ENCODE data around the gene HDLBP.

Gene HDLBP

GRCh38 chr2:241232736-241233575 is 82.5 kb downstream of the HDLBP start:
- Histone ChIP-seq H3K4me3 (ENCODE audit: low read depth in 1 of 2, low read length in 2 of 2) (no peak overlapping the region), H3K9me3 (ENCODE audit: low read length) (no peaks in the 10 kb centered on the region), H3K4me1 (ENCODE audit: insufficient read depth, low read length) (no peaks in the 10 kb centered on the region), H3K36me3 (ENCODE audit: insufficient read depth, low read length) (peaks cover 87% of the 10 kb centered on the region), H3K27ac (ENCODE audit: low read depth, low read length) (no peak overlapping the region), H3K9ac (ENCODE audit: low read length) (no peak overlapping the region), H3K27me3 (ENCODE audit: control insufficient read depth in 1 of 2, insufficient read depth in 2 of 2, low read length in 2 of 2) (no peaks in the 10 kb centered on the region)

DNA sequence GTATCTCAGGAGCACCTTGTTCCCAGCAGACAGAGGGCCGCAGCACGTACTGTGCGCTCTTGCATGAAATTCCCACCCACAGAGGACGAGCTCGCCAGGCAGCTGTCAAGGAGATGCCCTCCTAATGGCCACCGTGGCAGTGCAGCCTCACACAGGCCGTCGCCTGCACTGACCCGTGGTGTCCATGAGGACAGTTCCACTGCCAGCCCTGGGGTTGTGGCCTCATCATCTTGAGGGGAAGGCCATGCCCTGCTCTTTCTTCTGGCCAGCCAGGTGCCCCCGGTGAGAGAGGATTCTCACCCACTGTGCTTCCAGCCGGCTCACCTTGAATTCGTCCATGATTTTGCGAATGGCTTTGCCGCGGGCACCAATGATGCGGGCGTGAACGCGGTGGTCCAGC is 85.0 kb downstream of the HDLBP start:
- Histone ChIP-seq H3K9ac (ENCODE audit: low read length) (no peak overlapping the region), H3K9me3 (ENCODE audit: low read length) (no peaks in the 10 kb centered on the region), H3K27me3 (ENCODE audit: control insufficient read depth in 1 of 2, insufficient read depth in 2 of 2, low read length in 2 of 2) (no peaks in the 10 kb centered on the region), H3K4me1 (ENCODE audit: insufficient read depth, low read length) (no peaks in the 10 kb centered on the region), H3K4me3 (ENCODE audit: low read depth in 1 of 2, low read length in 2 of 2) (no peak overlapping the region), H3K27ac (ENCODE audit: low read depth, low read length) (no peak overlapping the region), H3K36me3 (ENCODE audit: insufficient read depth, low read length) (peaks cover 74% of the 10 kb centered on the region)

DNA sequence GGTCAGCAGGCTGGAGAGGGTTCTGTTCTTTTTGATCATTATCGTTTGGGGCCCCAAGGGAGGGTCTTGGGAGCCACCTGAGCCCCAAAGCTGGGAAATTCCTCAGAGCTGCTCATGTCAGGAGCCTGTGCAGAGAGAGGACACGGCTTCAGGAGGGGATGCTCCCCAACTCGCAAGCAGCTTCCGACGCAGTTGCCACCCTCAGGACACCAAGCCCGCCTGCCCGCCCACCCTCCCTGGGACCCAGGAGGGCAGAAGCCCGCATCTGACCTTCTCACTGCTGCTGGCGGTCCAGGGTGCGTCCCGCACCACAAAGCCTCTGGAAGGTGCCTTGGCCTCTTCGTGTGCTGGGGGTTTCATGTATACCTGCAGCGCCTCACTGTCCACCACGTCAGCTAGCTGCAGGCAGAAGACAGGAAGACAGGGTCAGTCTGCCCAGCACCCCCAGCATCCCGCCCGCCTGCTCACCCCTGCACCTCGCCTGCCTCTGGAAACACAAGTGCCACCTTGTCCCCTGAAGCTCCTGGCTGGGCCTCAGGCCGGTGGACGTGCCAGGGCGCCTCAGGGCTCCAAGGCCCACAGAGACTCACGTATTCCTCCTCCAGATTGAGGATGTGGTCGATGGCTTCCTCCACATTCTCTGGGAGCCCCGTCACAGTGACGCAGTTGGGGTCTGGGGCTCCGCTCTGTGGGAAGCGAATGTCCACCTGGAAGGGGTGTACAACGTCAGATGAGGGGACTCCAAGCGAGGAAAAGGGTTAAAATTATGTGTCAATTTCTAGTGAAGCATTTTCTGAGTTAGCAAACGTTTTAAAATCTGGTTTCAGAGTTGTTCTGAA is 85.7 kb downstream of the HDLBP start:
- Histone ChIP-seq H3K9me3 (ENCODE audit: low read length) (no peaks in the 10 kb centered on the region), H3K36me3 (ENCODE audit: insufficient read depth, low read length) (peaks cover 67% of the 10 kb centered on the region), H3K27ac (ENCODE audit: low read depth, low read length) (no peak overlapping the region), H3K4me3 (ENCODE audit: low read depth in 1 of 2, low read length in 2 of 2) (no peak overlapping the region), H3K4me1 (ENCODE audit: insufficient read depth, low read length) (no peaks in the 10 kb centered on the region), H3K9ac (ENCODE audit: low read length) (no peak overlapping the region), H3K27me3 (ENCODE audit: control insufficient read depth in 1 of 2, insufficient read depth in 2 of 2, low read length in 2 of 2) (no peaks in the 10 kb centered on the region)

GRCh38 chr2:241228860-241229516 is 86.5 kb downstream of the HDLBP start:
- Histone ChIP-seq H3K4me1 (ENCODE audit: insufficient read depth, low read length) (no peaks in the 10 kb centered on the region), H3K27me3 (ENCODE audit: control insufficient read depth in 1 of 2, insufficient read depth in 2 of 2, low read length in 2 of 2) (no peaks in the 10 kb centered on the region), H3K4me3 (ENCODE audit: low read depth in 1 of 2, low read length in 2 of 2) (no peak overlapping the region), H3K36me3 (ENCODE audit: insufficient read depth, low read length) (peaks cover 59% of the 10 kb centered on the region), H3K9ac (ENCODE audit: low read length) (no peak overlapping the region), H3K27ac (ENCODE audit: low read depth, low read length) (no peak overlapping the region), H3K9me3 (ENCODE audit: low read length) (no peaks in the 10 kb centered on the region)

- H3K27ac ChIP-seq (ENCODE audit: low read depth, low read length), result no peak overlapping the region
- H3K27me3 ChIP-seq (ENCODE audit: control insufficient read depth in 1 of 2, insufficient read depth in 2 of 2, low read length in 2 of 2), result no peaks in the 10 kb centered on the region
- H3K9ac ChIP-seq (ENCODE audit: low read length), result no peak overlapping the region
- no peaks in the 10 kb centered on the region for H3K4me1 ChIP-seq (ENCODE audit: insufficient read depth, low read length)
- H3K4me3 ChIP-seq (ENCODE audit: low read depth in 1 of 2, low read length in 2 of 2), result no peak overlapping the region
- H3K36me3 ChIP-seq (ENCODE audit: insufficient read depth, low read length), result peaks cover 52% of the 10 kb centered on the region
- H3K9me3 ChIP-seq (ENCODE audit: low read length), result no peaks in the 10 kb centered on the region
Measured at GRCh38 chr2:241228081-241228859, 87.2 kb downstream of the HDLBP start.

- no peaks in the 10 kb centered on the region for H3K4me1 ChIP-seq (ENCODE audit: insufficient read depth, low read length)
- no peak overlapping the region for H3K9ac ChIP-seq (ENCODE audit: low read length)
- H3K36me3 ChIP-seq (ENCODE audit: insufficient read depth, low read length), result peaks cover 47% of the 10 kb centered on the region
- no peaks in the 10 kb centered on the region for H3K27me3 ChIP-seq (ENCODE audit: control insufficient read depth in 1 of 2, insufficient read depth in 2 of 2, low read length in 2 of 2)
- no peak overlapping the region for H3K4me3 ChIP-seq (ENCODE audit: low read depth in 1 of 2, low read length in 2 of 2)
- H3K9me3 ChIP-seq (ENCODE audit: low read length), result no peaks in the 10 kb centered on the region
- H3K27ac ChIP-seq (ENCODE audit: low read depth, low read length), result no peak overlapping the region
Measured at GRCh38 chr2:241227594-241227993, 87.9 kb downstream of the HDLBP start.

DNA sequence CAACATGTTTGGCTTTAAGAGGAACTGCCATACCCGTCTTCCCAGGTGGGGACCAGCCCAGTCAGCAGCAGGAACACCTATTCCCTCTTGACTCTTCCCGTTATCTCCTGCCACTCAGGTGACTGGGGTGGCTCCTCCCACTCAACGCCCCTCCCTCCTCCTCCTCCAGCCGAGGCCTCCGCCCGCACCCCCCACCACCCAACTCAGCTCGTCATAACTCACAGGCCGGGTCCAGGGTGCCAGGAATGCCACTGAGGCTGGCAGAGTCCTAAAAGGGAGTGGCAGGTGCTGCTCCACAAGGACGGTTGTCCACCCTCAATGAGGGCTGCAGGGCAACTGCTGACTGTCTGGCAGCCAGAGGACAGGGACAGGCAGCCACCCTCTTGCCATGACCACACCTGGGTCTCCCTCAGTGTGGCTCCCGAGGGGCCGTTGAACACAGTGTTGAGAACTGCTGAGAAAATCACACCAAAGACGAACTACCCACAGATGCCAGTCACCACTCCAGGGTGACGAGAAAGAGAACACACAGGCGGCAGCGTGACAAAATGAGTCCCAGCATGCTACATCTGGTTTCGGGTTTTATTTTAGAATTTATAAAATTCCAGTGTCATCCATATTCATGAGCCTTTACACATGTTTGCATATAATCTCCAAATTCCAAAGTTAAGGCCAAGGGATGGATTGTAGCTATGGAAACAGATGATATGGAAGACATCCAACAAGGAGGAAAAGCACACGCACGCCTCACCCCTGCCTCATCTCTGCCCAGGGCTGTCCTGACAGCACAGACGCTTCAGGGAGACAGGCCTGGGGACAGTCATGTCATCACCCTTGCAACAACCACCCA is 88.5 kb downstream of the HDLBP start:
- Histone ChIP-seq H3K4me3 (ENCODE audit: low read depth in 1 of 2, low read length in 2 of 2) (no peak overlapping the region), H3K9me3 (ENCODE audit: low read length) (no peaks in the 10 kb centered on the region), H3K27ac (ENCODE audit: low read depth, low read length) (no peak overlapping the region), H3K36me3 (ENCODE audit: insufficient read depth, low read length) (peaks cover 46% of the 10 kb centered on the region), H3K9ac (ENCODE audit: low read length) (no peak overlapping the region), H3K27me3 (ENCODE audit: control insufficient read depth in 1 of 2, insufficient read depth in 2 of 2, low read length in 2 of 2) (no peaks in the 10 kb centered on the region), H3K4me1 (ENCODE audit: insufficient read depth, low read length) (no peaks in the 10 kb centered on the region)

DNA sequence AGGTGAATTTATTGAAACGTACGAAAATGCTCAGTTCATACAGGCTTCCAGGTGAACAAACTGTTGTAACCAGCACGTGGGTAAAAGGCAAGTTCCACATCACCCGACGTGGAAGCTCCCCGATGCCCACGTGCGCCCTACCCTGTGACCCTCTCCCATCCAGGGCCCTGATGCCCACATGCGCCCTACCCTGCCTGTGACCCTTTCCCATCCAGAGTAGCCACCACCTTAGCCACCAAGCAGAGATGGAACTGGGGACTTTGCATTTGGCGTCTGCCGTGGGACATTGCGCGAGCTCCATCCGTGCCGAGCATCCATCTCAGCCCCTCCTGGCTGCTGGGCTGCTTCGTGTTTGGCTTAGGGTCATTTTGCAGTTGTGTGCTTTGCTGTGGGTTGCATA is 89.5 kb downstream of the HDLBP start:
- Histone ChIP-seq H3K9me3 (ENCODE audit: low read length) (no peaks in the 10 kb centered on the region), H3K4me1 (ENCODE audit: insufficient read depth, low read length) (no peaks in the 10 kb centered on the region), H3K27ac (ENCODE audit: low read depth, low read length) (no peak overlapping the region), H3K9ac (ENCODE audit: low read length) (no peak overlapping the region), H3K27me3 (ENCODE audit: control insufficient read depth in 1 of 2, insufficient read depth in 2 of 2, low read length in 2 of 2) (no peaks in the 10 kb centered on the region), H3K36me3 (ENCODE audit: insufficient read depth, low read length) (peaks cover 38% of the 10 kb centered on the region), H3K4me3 (ENCODE audit: low read depth in 1 of 2, low read length in 2 of 2) (no peak overlapping the region)

- H3K9ac ChIP-seq (ENCODE audit: low read length), result no peak overlapping the region
- H3K4me3 ChIP-seq (ENCODE audit: low read depth in 1 of 2, low read length in 2 of 2), result no peak overlapping the region
- peaks cover 34% of the 10 kb centered on the region for H3K36me3 ChIP-seq (ENCODE audit: insufficient read depth, low read length)
- H3K4me1 ChIP-seq (ENCODE audit: insufficient read depth, low read length), result no peaks in the 10 kb centered on the region
- no peaks in the 10 kb centered on the region for H3K9me3 ChIP-seq (ENCODE audit: low read length)
- H3K27me3 ChIP-seq (ENCODE audit: control insufficient read depth in 1 of 2, insufficient read depth in 2 of 2, low read length in 2 of 2), result no peaks in the 10 kb centered on the region
- no peak overlapping the region for H3K27ac ChIP-seq (ENCODE audit: low read depth, low read length)
Measured at GRCh38 chr2:241225545-241225944, 89.9 kb downstream of the HDLBP start.

GRCh38 chr2:241224851-241225438 is 90.5 kb downstream of the HDLBP start:
- Histone ChIP-seq H3K9ac (ENCODE audit: low read length) (no peak overlapping the region), H3K27me3 (ENCODE audit: control insufficient read depth in 1 of 2, insufficient read depth in 2 of 2, low read length in 2 of 2) (no peaks in the 10 kb centered on the region), H3K4me1 (ENCODE audit: insufficient read depth, low read length) (no peaks in the 10 kb centered on the region), H3K4me3 (ENCODE audit: low read depth in 1 of 2, low read length in 2 of 2) (no peak overlapping the region), H3K9me3 (ENCODE audit: low read length) (no peaks in the 10 kb centered on the region), H3K36me3 (ENCODE audit: insufficient read depth, low read length) (peaks cover 28% of the 10 kb centered on the region), H3K27ac (ENCODE audit: low read depth, low read length) (no peak overlapping the region)
